IMR-90 (cell line): Measurements from ENCODE around the gene ATOSA. TPM values are rescaled to one million over a fixed set of nuclear protein-coding genes. Genes with fewer than 3 reads are reported as not detected.

Source experiments
- ATAC-seq: fragments of 200-7000 bp; cut with Tn5 transposase; 2 replicates; pipeline ENCODE4 v1.9.1; 2020; ENCODE audit warnings: low read depth, mild to moderate bottlenecking, moderate library complexity
- BruUV-seq: library from RNA; stranded (reverse); fragments of 400-500 nt; replicated peaks from 2 replicates; lab custom pipeline; 2021; lab: Mats Ljungman, UMichigan
- CTCF ChIA-PET: fragments of 300-600 bp; formaldehyde crosslinking; extraction: SDS; loops from one replicate; lab custom pipeline; 2021; ENCODE audit warnings: antibody characterized with exemption; lab: Yijun Ruan, JAX
- POLR2A ChIA-PET: fragments of 300-600 bp; sonication (Branson Sonifier 250); formaldehyde crosslinking; loops from one replicate; lab custom pipeline; 2022; ENCODE audit warnings: antibody characterized with exemption; ENCODE audit not compliant: unreplicated experiment; lab: Charles Lee
- DNase-seq: peaks from one replicate; pipeline ENCODE4 v3.0.0; 2013
- H2AFZ ChIP-seq: replicated peaks from 2 replicates; pipeline ENCODE3; 2013; ENCODE audit warnings: low read length, mild to moderate bottlenecking; ENCODE audit not compliant: poor library complexity
- H2AK5ac ChIP-seq: 2 replicates; pipeline ENCODE4 v1.6.1; 2013; ENCODE audit warnings: low read depth, low read length, inconsistent platforms
- H2AK9ac ChIP-seq: replicated peaks from 2 replicates; pipeline ENCODE3; 2013; ENCODE audit warnings: mild to moderate bottlenecking, low read depth, low read length, moderate library complexity; ENCODE audit not compliant: poor library complexity
- H2BK120ac ChIP-seq: 2 replicates; pipeline ENCODE4 v1.6.1; 2013; ENCODE audit warnings: low read depth, low read length, inconsistent platforms
- H2BK15ac ChIP-seq: 3 replicates; pipeline ENCODE4 v1.6.1; 2013; ENCODE audit warnings: low read depth, low read length, inconsistent platforms
- H2BK20ac ChIP-seq: 2 replicates; pipeline ENCODE4 v1.6.1; 2013; ENCODE audit warnings: low read depth, mild to moderate bottlenecking, inconsistent platforms, low read length, moderate library complexity
- H2BK5ac ChIP-seq: 2 replicates; pipeline ENCODE4 v1.6.1; 2013; ENCODE audit warnings: mild to moderate bottlenecking, low read depth, low read length, inconsistent platforms; ENCODE audit not compliant: poor library complexity, severe bottlenecking
- H3K14ac ChIP-seq: replicated peaks from 2 replicates; pipeline ENCODE4 v1.6.1; 2013; ENCODE audit warnings: low read depth, low read length, inconsistent platforms
- H3K18ac ChIP-seq: 2 replicates; pipeline ENCODE4 v1.6.1; 2013; ENCODE audit warnings: low read depth, low read length, control low read depth
- H3K23ac ChIP-seq: 2 replicates; pipeline ENCODE4 v1.6.1; 2013; ENCODE audit warnings: low read depth, low read length, inconsistent platforms
- H3K27ac ChIP-seq: 2 replicates; pipeline ENCODE4 v1.5.1; 2013; ENCODE audit warnings: mild to moderate bottlenecking, control low read depth, low read length; ENCODE audit not compliant: insufficient read depth
- H3K27me3 ChIP-seq: 2 replicates; pipeline ENCODE4 v1.6.1; 2013; ENCODE audit warnings: low read length; ENCODE audit not compliant: control insufficient read depth, insufficient read depth
- H3K36me3 ChIP-seq: 2 replicates; pipeline ENCODE4 v1.6.1; 2013; ENCODE audit warnings: low read length, mixed read lengths; ENCODE audit not compliant: control insufficient read depth, insufficient read depth
- H3K4ac ChIP-seq: 2 replicates; pipeline ENCODE4 v1.6.1; 2013; ENCODE audit warnings: low read depth, low read length, inconsistent platforms
- H3K4me1 ChIP-seq: 2 replicates; pipeline ENCODE4 v1.6.1; 2013; ENCODE audit warnings: low read length, mixed read lengths; ENCODE audit not compliant: control insufficient read depth, insufficient read depth
- H3K4me2 ChIP-seq: 2 replicates; pipeline ENCODE4 v1.6.1; 2013; ENCODE audit warnings: low read depth, mild to moderate bottlenecking, control low read depth, low read length, moderate library complexity
- H3K4me3 ChIP-seq: 2 replicates; pipeline ENCODE4 v1.5.1; 2013; ENCODE audit warnings: low read depth, mild to moderate bottlenecking, control low read depth, low read length, moderate library complexity; ENCODE audit not compliant: insufficient read depth
- H3K56ac ChIP-seq: 2 replicates; pipeline ENCODE4 v1.6.1; 2013; ENCODE audit warnings: low read length, inconsistent platforms; ENCODE audit not compliant: insufficient read depth; ENCODE audit errors: extremely low read depth
- H3K79me1 ChIP-seq, 2 experiments: 2 replicates each; pipeline ENCODE4 v1.6.1; 2013; ENCODE audit warnings: low read length in 2 of 2, inconsistent platforms in 1 of 2, low read depth in 1 of 2
- H3K9ac ChIP-seq: 2 replicates; pipeline ENCODE4 v1.6.1; 2013; ENCODE audit warnings: low read depth, low read length, control low read depth
- H3K9me1 ChIP-seq: 2 replicates; pipeline ENCODE4 v1.6.1; 2013; ENCODE audit warnings: low read length, inconsistent platforms; ENCODE audit not compliant: insufficient read depth
- H3K9me3 ChIP-seq: 2 replicates; pipeline ENCODE4 v1.6.1; 2013; ENCODE audit warnings: low read length; ENCODE audit not compliant: control insufficient read depth, insufficient read depth
- H4K20me1 ChIP-seq: 2 replicates; pipeline ENCODE4 v1.6.1; 2013; ENCODE audit warnings: low read length, inconsistent platforms; ENCODE audit not compliant: insufficient read depth
- H4K5ac ChIP-seq: 2 replicates; pipeline ENCODE4 v1.6.1; 2013; ENCODE audit warnings: mild to moderate bottlenecking, low read depth, low read length, control low read depth
- H4K8ac ChIP-seq, 2 experiments: 2 replicates each; pipeline ENCODE4 v1.6.1; 2013; ENCODE audit warnings: low read depth in 2 of 2, low read length in 2 of 2, control low read depth in 1 of 2, inconsistent platforms in 1 of 2
- H4K91ac ChIP-seq: 2 replicates; pipeline ENCODE4 v1.6.1; 2013; ENCODE audit warnings: low read depth, low read length, inconsistent platforms; ENCODE audit not compliant: insufficient read depth
- CEBPB ChIP-seq: IDR thresholded peaks from 2 replicates; pipeline ENCODE4 v1.6.1; 2012; ENCODE audit warnings: low read depth, low read length, improper control_type of control experiment
- FOS ChIP-seq: fragments of 150-350 bp; IDR thresholded peaks from 2 replicates; pipeline ENCODE4 v1.6.1; 2016; ENCODE audit warnings: low read depth, low read length
- MAFK ChIP-seq: IDR thresholded peaks from 2 replicates; pipeline ENCODE4 v1.6.1; 2012; ENCODE audit warnings: low read depth, low read length, improper control_type of control experiment
- MAZ ChIP-seq: IDR thresholded peaks from 2 replicates; pipeline ENCODE4 v1.6.1; 2012; ENCODE audit warnings: low read depth, mild to moderate bottlenecking, low read length, improper control_type of control experiment, moderate library complexity, borderline replicate concordance
- MXI1 ChIP-seq: IDR thresholded peaks from 2 replicates; pipeline ENCODE4 v1.6.1; 2012; ENCODE audit warnings: low read depth, mild to moderate bottlenecking, low read length, moderate library complexity, borderline replicate concordance
- RCOR1 ChIP-seq: IDR thresholded peaks from 2 replicates; pipeline ENCODE4 v1.6.1; 2012; ENCODE audit warnings: mild to moderate bottlenecking, low read length, improper control_type of control experiment; ENCODE audit not compliant: insufficient replicate concordance
- RFX5 ChIP-seq: IDR thresholded peaks from 2 replicates; pipeline ENCODE4 v1.8.0; 2012; ENCODE audit warnings: low read depth, mild to moderate bottlenecking, low read length, moderate library complexity
- WGBS, 2 experiments: methylation state at CpG; one replicate each; pipeline versions ENCODE4 v1.1.5 to v1.1.7; 2013; ENCODE audit warnings: missing lambda C conversion rate in 2 of 2; ENCODE audit not compliant: insufficient read length in 1 of 2; ENCODE audit errors: extremely low coverage in 2 of 2; 5-methylcytosine and 5-hydroxymethylcytosine counted together
- dilution Hi-C: fragments of 300-500 bp; cut with HindIII; formaldehyde crosslinking; loops from one replicate; pipeline ENCODE4 v1.14.3; 2018; ENCODE audit warnings: low sequenced_read_pairs; ENCODE audit not compliant: unreplicated experiment
- in situ Hi-C: fragments of 300-500 bp; cut with MboI; formaldehyde crosslinking; loops from 3 replicates; pipeline ENCODE4 v1.14.3; 2019; ENCODE audit warnings: low sequenced_read_pairs, inconsistent platforms, mixed read lengths
- intact Hi-C: fragments of 100-400 bp; cut with micrococcal nuclease; formaldehyde crosslinking; loops from 2 replicates; pipeline ENCODE4 v1.10.0; 2022
- polyA plus RNA-seq, 3 experiments: library from polyadenylated mRNA; depleted of rRNA; stranded (reverse); fragments of >200 nt; gene quantifications; 2 replicates each; pipeline ENCODE4 v1.2.3, GENCODE V29; 2012; ENCODE audit warnings: low replicate concordance in 1 of 3
- total RNA-seq: library from RNA; depleted of rRNA; stranded (reverse); fragments of >200 nt; gene quantifications from 2 replicates; pipeline ENCODE4 v1.2.3, GENCODE V29; 2012
- TF ChIP-seq, protein P1 (sequence below): fragments of 150-350 bp; IDR thresholded peaks from 2 replicates; pipeline ENCODE4 v1.6.1; 2017; ENCODE audit warnings: mild to moderate bottlenecking, antibody characterized with exemption, low read length, low read depth
- TF ChIP-seq, protein P2 (sequence below): fragments of 150-350 bp; IDR thresholded peaks from 2 replicates; pipeline ENCODE4 v1.6.1; 2016; ENCODE audit warnings: low read depth, mild to moderate bottlenecking, low read length, moderate library complexity, borderline replicate concordance

ATOSA gene
- total and polyA plus RNA-seq, 2 of the 4 experiments (the other 2 are of a cell fraction), result 13.2 to 17.2 TPM

DNA sequence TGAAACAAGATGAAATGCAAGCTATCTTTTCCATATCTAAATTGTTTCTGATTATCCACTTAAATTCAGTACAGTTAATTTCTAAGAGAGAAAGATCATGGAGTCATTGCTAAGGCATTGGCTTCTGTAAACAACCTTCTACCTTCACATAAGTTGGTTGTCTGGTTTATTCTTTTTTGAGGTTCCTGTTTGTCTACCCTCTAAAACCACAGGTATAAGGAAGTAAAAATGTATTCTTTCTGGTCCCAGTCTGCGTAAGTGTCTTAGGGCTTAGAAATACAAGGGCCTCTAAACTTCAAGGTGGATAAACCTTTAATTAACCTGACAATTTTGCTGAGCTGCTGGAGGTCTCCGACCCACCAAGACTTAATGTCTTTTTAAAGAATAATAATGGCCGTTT is 3.6 kb upstream of the ATOSA start:
- TF ChIP-seq MAZ, result no peak
- TF ChIP-seq, protein P1, sequence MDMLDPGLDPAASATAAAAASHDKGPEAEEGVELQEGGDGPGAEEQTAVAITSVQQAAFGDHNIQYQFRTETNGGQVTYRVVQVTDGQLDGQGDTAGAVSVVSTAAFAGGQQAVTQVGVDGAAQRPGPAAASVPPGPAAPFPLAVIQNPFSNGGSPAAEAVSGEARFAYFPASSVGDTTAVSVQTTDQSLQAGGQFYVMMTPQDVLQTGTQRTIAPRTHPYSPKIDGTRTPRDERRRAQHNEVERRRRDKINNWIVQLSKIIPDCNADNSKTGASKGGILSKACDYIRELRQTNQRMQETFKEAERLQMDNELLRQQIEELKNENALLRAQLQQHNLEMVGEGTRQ, result no peak
- TF ChIP-seq FOS, result no peak
- no peak for TF ChIP-seq CEBPB
- TF ChIP-seq, protein P2, sequence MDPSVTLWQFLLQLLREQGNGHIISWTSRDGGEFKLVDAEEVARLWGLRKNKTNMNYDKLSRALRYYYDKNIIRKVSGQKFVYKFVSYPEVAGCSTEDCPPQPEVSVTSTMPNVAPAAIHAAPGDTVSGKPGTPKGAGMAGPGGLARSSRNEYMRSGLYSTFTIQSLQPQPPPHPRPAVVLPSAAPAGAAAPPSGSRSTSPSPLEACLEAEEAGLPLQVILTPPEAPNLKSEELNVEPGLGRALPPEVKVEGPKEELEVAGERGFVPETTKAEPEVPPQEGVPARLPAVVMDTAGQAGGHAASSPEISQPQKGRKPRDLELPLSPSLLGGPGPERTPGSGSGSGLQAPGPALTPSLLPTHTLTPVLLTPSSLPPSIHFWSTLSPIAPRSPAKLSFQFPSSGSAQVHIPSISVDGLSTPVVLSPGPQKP, result no peak
- TF ChIP-seq RCOR1, result no peak
- TF ChIP-seq RFX5, result no peak
- no peak for TF ChIP-seq MXI1
- no peak for TF ChIP-seq MAFK
- no peak overlapping the region for H3K56ac ChIP-seq
- H2BK20ac ChIP-seq, result no peak overlapping the region
- no peak overlapping the region for H3K18ac ChIP-seq
- H3K9ac ChIP-seq, result no peak overlapping the region
- no peak overlapping the region for H2AK5ac ChIP-seq
- peaks cover 0 to 2% of the 10 kb centered on the region in 2 experiments; a peak in 1 of 4 replicates for H3K79me1 ChIP-seq
- H2BK120ac ChIP-seq, result no peak overlapping the region
- no peaks in the 10 kb centered on the region for H4K20me1 ChIP-seq
- dilution Hi-C loops (no loop called here), in situ Hi-C loops (no loop called here), intact Hi-C loops (no loop called here)
- no peak overlapping the region for H3K4me2 ChIP-seq
- no TSS peak for BruUV-seq
- WGBS, 2 experiments, result no CpG with 5 or more reads among the region's 3 CpGs
- no peak overlapping the region for H3K27ac ChIP-seq
- ChIA-PET POLR2A (no interaction called here), CTCF (interaction anchor here (1.0 kb wide), 1 partner anchor 35 kb away, joined by 3 read pairs; no protein-coding TSS in a partner anchor)
- ATAC-seq, result no peak
- no peak overlapping the region for H4K8ac ChIP-seq
- H3K23ac ChIP-seq, result no peak overlapping the region
- no peaks in the 10 kb centered on the region for H3K36me3 ChIP-seq
- no peak overlapping the region for H2AK9ac ChIP-seq
- DNase-seq, result no peak
- H2BK5ac ChIP-seq, result no peak overlapping the region
- no peak overlapping the region for H2AFZ ChIP-seq
- H4K5ac ChIP-seq, result no peak overlapping the region
- no peaks in the 10 kb centered on the region for H3K4me1 ChIP-seq
- H3K4ac ChIP-seq, result no peak overlapping the region
- no peak overlapping the region for H3K14ac ChIP-seq
- no peak overlapping the region for H4K91ac ChIP-seq
- H3K9me1 ChIP-seq, result no peaks in the 10 kb centered on the region
- no peaks in the 10 kb centered on the region for H3K9me3 ChIP-seq
- peaks cover 7% of the 10 kb centered on the region for H3K27me3 ChIP-seq
- no peak overlapping the region for H2BK15ac ChIP-seq
- no peak overlapping the region for H3K4me3 ChIP-seq
